WERI-Rb-1 (cell line): Measurements from ENCODE around the gene PLXNA4.

Source experiments
- DNase-seq: peaks from one replicate; pipeline ENCODE4 v3.0.0-alpha.2; 2020
- H3K27ac ChIP-seq: fragments of 250-450 bp; sonication (Bioruptor Pico); 2 replicates; pipeline ENCODE4 v1.5.1; 2020; ENCODE audit warnings: mild to moderate bottlenecking, moderate library complexity
- H3K27me3 ChIP-seq: fragments of 250-450 bp; sonication (Bioruptor Pico); 2 replicates; pipeline ENCODE4 v1.5.1; 2021; ENCODE audit warnings: mild to moderate bottlenecking, low read depth, moderate library complexity; ENCODE audit not compliant: insufficient read depth, severe bottlenecking
- H3K36me3 ChIP-seq: fragments of 250-450 bp; sonication (Bioruptor Pico); 2 replicates; pipeline ENCODE4 v1.5.1; 2020; ENCODE audit warnings: mild to moderate bottlenecking, moderate library complexity
- H3K4me3 ChIP-seq: 2 replicates; pipeline ENCODE4 v1.5.1; 2011; ENCODE audit warnings: low read depth, mild to moderate bottlenecking, control low read depth, low read length
- H3K9me3 ChIP-seq: fragments of 250-450 bp; sonication (Bioruptor Pico); 2 replicates; pipeline ENCODE4 v1.5.1; 2021; ENCODE audit warnings: mild to moderate bottlenecking, moderate library complexity; ENCODE audit not compliant: severe bottlenecking
- CTCF ChIP-seq: IDR thresholded peaks from 2 replicates; pipeline ENCODE4 v1.5.1; 2011; ENCODE audit warnings: low read depth, mild to moderate bottlenecking, control low read depth, inconsistent platforms, low read length

PLXNA4 gene

GRCh38 chr7:132081686-132082085 lies 494.6 kb downstream of the PLXNA4 start:
- Histone ChIP-seq H3K27me3 (no peaks in the 10 kb centered on the region), H3K4me3 (no peak overlapping the region), H3K36me3 (no peaks in the 10 kb centered on the region), H3K9me3 (no peaks in the 10 kb centered on the region), H3K27ac (peak overlapping the region; percentile 72)
- no peak for DNase-seq
- no peak for TF ChIP-seq CTCF

GRCh38 chr7:132080967-132081668 lies 495.2 kb downstream of the PLXNA4 start:
- Histone ChIP-seq H3K36me3 (no peaks in the 10 kb centered on the region), H3K27ac (0 out of 2 replicates have a peak overlapping the region, but pooled peaks have one; percentile 7), H3K9me3 (no peaks in the 10 kb centered on the region), H3K4me3 (no peak overlapping the region), H3K27me3 (no peaks in the 10 kb centered on the region)
- TF ChIP-seq CTCF = no peak
- DNase-seq = no peak

GRCh38 chr7:132080467-132080866 lies 495.8 kb downstream of the PLXNA4 start:
- Histone ChIP-seq H3K27ac (no peak overlapping the region), H3K4me3 (no peak overlapping the region), H3K9me3 (no peaks in the 10 kb centered on the region), H3K27me3 (no peaks in the 10 kb centered on the region), H3K36me3 (no peaks in the 10 kb centered on the region)
- DNase-seq = no peak
- no peak for TF ChIP-seq CTCF

- Histone ChIP-seq H3K36me3 (no peaks in the 10 kb centered on the region), H3K27me3 (no peaks in the 10 kb centered on the region), H3K4me3 (no peak overlapping the region), H3K27ac (no peak overlapping the region), H3K9me3 (no peaks in the 10 kb centered on the region)
- no peak for DNase-seq
- no peak for TF ChIP-seq CTCF
Measured at GRCh38 chr7:132078891-132079735, 497.2 kb downstream of the PLXNA4 start.

- H3K27me3 ChIP-seq = no peaks in the 10 kb centered on the region
- H3K36me3 ChIP-seq = no peaks in the 10 kb centered on the region
- no peak for TF ChIP-seq CTCF
Measured at GRCh38 chr7:132077971-132078685, 498.1 kb downstream of the PLXNA4 start.

More at GRCh38 chr7:132077971-132078685, 498.1 kb downstream of the PLXNA4 start:
- DNase-seq = no peak
- Histone ChIP-seq H3K27ac (peak overlapping the region; percentile 26; the same call in 1 of the 2 replicates), H3K4me3 (no peak overlapping the region), H3K9me3 (no peaks in the 10 kb centered on the region)
